Bronchial epithelial cell (primary cell): Measurements from ENCODE around the gene COPB1. TPM values are rescaled to one million over a fixed set of nuclear protein-coding genes. Genes with fewer than 3 reads are reported as not detected.

Experiments used
- DNase-seq: peaks from one replicate; pipeline ENCODE4 v3.0.0-alpha.2; 2010; ENCODE audit warnings: low read depth
- FAIRE-seq: peaks from 2 replicates; lab custom pipeline; 2011; peaks lifted over from hg19 to GRCh38; lab: Jason Lieb, UNC
- H3K27me3 ChIP-seq: 2 replicates; pipeline ENCODE4 v1.5.1; 2011; ENCODE audit warnings: low read length; ENCODE audit not compliant: control insufficient read depth, insufficient read depth
- H3K36me3 ChIP-seq: 2 replicates; pipeline ENCODE4 v1.5.1; 2011; ENCODE audit warnings: low read length; ENCODE audit not compliant: control insufficient read depth, insufficient read depth
- H3K4me3 ChIP-seq: 2 replicates; pipeline ENCODE4 v1.5.1; 2011; ENCODE audit warnings: mild to moderate bottlenecking, low read depth, low read length, control low read depth
- CTCF ChIP-seq: IDR thresholded peaks from 2 replicates; pipeline ENCODE4 v1.5.1; 2011; ENCODE audit warnings: mild to moderate bottlenecking, moderate library complexity, low read length, control low read depth, inconsistent platforms; ENCODE audit not compliant: insufficient read depth, severe bottlenecking
- total RNA-seq: library from RNA; depleted of rRNA; stranded (reverse); fragments of >200 nt; gene quantifications from 2 replicates; pipeline ENCODE4 v1.2.1, GENCODE V29; 2014

The COPB1 gene
- total RNA-seq, 1 donor from 2014 or later = 192 TPM

GRCh38 chr11:14445542-14446530 lies 53.8 kb downstream of the COPB1 start:
- FAIRE-seq (no peak), DNase-seq (peak; percentile 72)
- H3K27me3 ChIP-seq = no peaks in the 10 kb centered on the region
- no peaks in the 10 kb centered on the region for H3K36me3 ChIP-seq
- no peak for TF ChIP-seq CTCF
- no peak overlapping the region for H3K4me3 ChIP-seq

GRCh38 chr11:14444441-14445189 lies 55.0 kb downstream of the COPB1 start:
- TF ChIP-seq CTCF = no peak
- FAIRE-seq (no peak), DNase-seq (no peak)
- Histone ChIP-seq H3K4me3 (no peak overlapping the region), H3K27me3 (no peaks in the 10 kb centered on the region), H3K36me3 (no peaks in the 10 kb centered on the region)

GRCh38 chr11:14443638-14444037 lies 56.0 kb downstream of the COPB1 start:
- no peak for TF ChIP-seq CTCF
- FAIRE-seq (no peak), DNase-seq (peak; percentile 60)
- Histone ChIP-seq H3K4me3 (no peak overlapping the region), H3K36me3 (no peaks in the 10 kb centered on the region), H3K27me3 (no peaks in the 10 kb centered on the region)

GRCh38 chr11:14435717-14436512 lies 63.7 kb downstream of the COPB1 start:
- DNase-seq = no peak
- no peak for FAIRE-seq
- TF ChIP-seq CTCF = no peak
- Histone ChIP-seq H3K4me3 (no peak overlapping the region), H3K36me3 (no peaks in the 10 kb centered on the region), H3K27me3 (no peaks in the 10 kb centered on the region)

GRCh38 chr11:14425621-14426020 lies 74.0 kb downstream of the COPB1 start:
- no peaks in the 10 kb centered on the region for H3K36me3 ChIP-seq
- H3K27me3 ChIP-seq = no peaks in the 10 kb centered on the region
- DNase-seq = no peak
- no peak for TF ChIP-seq CTCF
- no peak overlapping the region for H3K4me3 ChIP-seq
- no peak for FAIRE-seq
